Astrocyte (in vitro differentiated cells and primary cell): ENCODE data around the gene SELENOP. TPM values are rescaled to one million over a fixed set of nuclear protein-coding genes. Genes with fewer than 3 reads are reported as not detected.

Experiments used
- DNase-seq: peaks from one replicate; pipeline ENCODE4 v3.0.0-alpha.2; 2010; ENCODE audit warnings: low read depth
- FAIRE-seq: peaks from 2 replicates; lab custom pipeline; 2011; peaks lifted over from hg19 to GRCh38; lab: Jason Lieb, UNC
- H2AFZ ChIP-seq: 2 replicates; pipeline ENCODE4 v1.6.0; 2012; ENCODE audit warnings: low read depth, low read length, inconsistent platforms
- H3K27ac ChIP-seq: 2 replicates; pipeline ENCODE4 v1.5.1; 2011; ENCODE audit warnings: low read depth, low read length, inconsistent platforms
- H3K27me3 ChIP-seq: 2 replicates; pipeline ENCODE4 v1.6.0; 2011; ENCODE audit warnings: low read length, inconsistent platforms; ENCODE audit not compliant: insufficient read depth
- H3K36me3 ChIP-seq: 2 replicates; pipeline ENCODE4 v1.5.1; 2011; ENCODE audit warnings: low read length, inconsistent platforms; ENCODE audit not compliant: insufficient read depth
- H3K4me1 ChIP-seq: 2 replicates; pipeline ENCODE4 v1.5.1; 2011; ENCODE audit warnings: low read length, inconsistent platforms; ENCODE audit not compliant: insufficient read depth
- H3K4me2 ChIP-seq: 2 replicates; pipeline ENCODE4 v1.6.0; 2012; ENCODE audit warnings: low read length, inconsistent platforms
- H3K4me3 ChIP-seq: 2 replicates; pipeline ENCODE4 v1.5.1; 2011; ENCODE audit warnings: low read depth, mild to moderate bottlenecking, low read length, inconsistent platforms; ENCODE audit not compliant: insufficient read depth
- H3K79me2 ChIP-seq: 2 replicates; pipeline ENCODE4 v1.6.0; 2012; ENCODE audit warnings: mild to moderate bottlenecking, low read length, inconsistent platforms; ENCODE audit not compliant: insufficient read depth
- H3K9ac ChIP-seq: 2 replicates; pipeline ENCODE4 v1.6.0; 2012; ENCODE audit warnings: mild to moderate bottlenecking, low read length, inconsistent platforms
- H3K9me3 ChIP-seq: 2 replicates; pipeline ENCODE4 v1.5.1; 2012; ENCODE audit warnings: low read depth, mild to moderate bottlenecking, low read length, inconsistent platforms; ENCODE audit not compliant: insufficient read depth
- H4K20me1 ChIP-seq: 2 replicates; pipeline ENCODE4 v1.6.0; 2012; ENCODE audit warnings: low read length, inconsistent platforms; ENCODE audit not compliant: insufficient read depth
- H3K27ac Mint-ChIP-seq: one replicate; pipeline ENCODE4 v1.8.0; 2021; ENCODE audit warnings: mild to moderate bottlenecking, mixed read lengths; ENCODE audit not compliant: unreplicated experiment
- H3K27me3 Mint-ChIP-seq: one replicate; pipeline ENCODE4 v1.8.0; 2021; ENCODE audit warnings: low read depth, mixed read lengths; ENCODE audit not compliant: unreplicated experiment
- H3K36me3 Mint-ChIP-seq: one replicate; pipeline ENCODE4 v1.8.0; 2021; ENCODE audit warnings: low read depth, mixed read lengths; ENCODE audit not compliant: unreplicated experiment
- H3K4me1 Mint-ChIP-seq: one replicate; pipeline ENCODE4 v1.8.0; 2021; ENCODE audit warnings: low read depth, mixed read lengths; ENCODE audit not compliant: unreplicated experiment
- H3K4me3 Mint-ChIP-seq: one replicate; pipeline ENCODE4 v1.8.0; 2021; ENCODE audit warnings: mild to moderate bottlenecking, moderate library complexity, mixed read lengths; ENCODE audit not compliant: unreplicated experiment
- H3K9me3 Mint-ChIP-seq: one replicate; pipeline ENCODE4 v1.8.0; 2021; ENCODE audit warnings: mild to moderate bottlenecking, mixed read lengths; ENCODE audit not compliant: unreplicated experiment
- EZH2 ChIP-seq: IDR thresholded peaks from 2 replicates; pipeline ENCODE4 v1.6.1; 2012; ENCODE audit warnings: mild to moderate bottlenecking, low read length, inconsistent platforms; ENCODE audit not compliant: insufficient read depth
- total RNA-seq: library from RNA; stranded (reverse); gene quantifications from 2 replicates; pipeline ENCODE4 v1.2.1, GENCODE V29; 2021
- TF ChIP-seq, protein P1 (sequence below): IDR thresholded peaks from 2 replicates; pipeline ENCODE4 v1.5.1; 2011; ENCODE audit warnings: low read depth, mild to moderate bottlenecking, inconsistent platforms, low read length, moderate library complexity; ENCODE audit not compliant: insufficient read depth

The SELENOP gene
- total RNA-seq, 1 donor from 2014 or later = 11.6 TPM

GRCh38 chr5:42842921-42843641 lies 31.4 kb upstream of the SELENOP start:
- no peak overlapping the region for H3K27ac ChIP-seq
- no peak overlapping the region for H3K4me3 ChIP-seq
- FAIRE-seq (no peak), DNase-seq (no peak)
- H3K36me3 Mint-ChIP-seq = no peaks in the 10 kb centered on the region
- H3K9ac ChIP-seq = no peak overlapping the region
- no peak for TF ChIP-seq EZH2
- H3K27ac Mint-ChIP-seq = no peak overlapping the region
- no peaks in the 10 kb centered on the region for H3K36me3 ChIP-seq
- H3K4me3 Mint-ChIP-seq = no peak overlapping the region
- no peaks in the 10 kb centered on the region for H3K27me3 ChIP-seq
- H3K27me3 Mint-ChIP-seq = no peaks in the 10 kb centered on the region
- H2AFZ ChIP-seq = no peak overlapping the region
- H3K4me1 Mint-ChIP-seq = peaks cover 8% of the 10 kb centered on the region
- H3K4me2 ChIP-seq = no peak overlapping the region
- H3K79me2 ChIP-seq = no peaks in the 10 kb centered on the region
- H4K20me1 ChIP-seq = no peaks in the 10 kb centered on the region
- H3K9me3 ChIP-seq = no peaks in the 10 kb centered on the region
- H3K9me3 Mint-ChIP-seq = no peaks in the 10 kb centered on the region
- no peaks in the 10 kb centered on the region for H3K4me1 ChIP-seq

DNA sequence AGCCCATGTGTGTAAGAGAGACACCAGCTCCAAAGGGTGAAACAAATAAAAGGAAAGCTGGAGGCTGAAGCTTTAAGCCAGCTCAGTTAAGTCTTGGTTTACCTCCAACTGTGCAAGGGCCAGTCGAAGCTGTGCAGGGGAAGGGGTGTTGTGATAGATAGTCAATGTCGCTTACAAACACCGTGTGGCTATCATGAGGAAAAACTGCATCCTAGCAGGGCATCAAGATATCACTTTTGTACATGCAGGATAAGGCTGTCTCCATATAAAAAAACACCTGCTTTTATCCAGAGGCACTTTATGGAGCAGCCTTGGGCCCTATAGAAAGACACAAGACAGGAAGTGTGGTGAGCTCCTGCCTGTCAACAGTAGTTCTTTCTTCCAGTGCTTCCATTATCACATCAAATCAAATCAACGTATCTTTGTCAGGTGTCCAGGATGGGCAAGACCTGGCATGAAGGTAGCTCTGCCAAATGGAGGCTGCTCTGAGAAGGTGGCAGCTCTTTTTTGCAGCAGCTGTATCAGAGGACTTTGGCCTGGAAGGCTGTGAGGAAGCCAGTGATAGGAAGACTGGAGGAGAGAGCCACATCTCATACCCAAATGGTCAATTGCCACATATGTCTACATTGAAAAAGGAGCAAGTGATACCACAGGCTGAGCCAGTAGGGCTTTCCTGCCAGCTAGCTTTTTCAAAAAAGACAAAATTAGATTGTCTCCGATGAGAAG lies 29.3 kb upstream of the SELENOP start:
- DNase-seq (no peak), FAIRE-seq (no peak)
- Histone ChIP-seq H3K4me1 (no peaks in the 10 kb centered on the region), H2AFZ (no peak overlapping the region), H3K27ac (no peak overlapping the region), H3K4me3 (no peak overlapping the region), H3K4me2 (no peak overlapping the region), H4K20me1 (no peaks in the 10 kb centered on the region), H3K79me2 (no peaks in the 10 kb centered on the region), H3K9ac (no peak overlapping the region), H3K27me3 (no peaks in the 10 kb centered on the region), H3K36me3 (no peaks in the 10 kb centered on the region), H3K9me3 (no peaks in the 10 kb centered on the region)
- no peaks in the 10 kb centered on the region for H3K36me3 Mint-ChIP-seq
- H3K9me3 Mint-ChIP-seq = peaks cover 3% of the 10 kb centered on the region
- no peak overlapping the region for H3K27ac Mint-ChIP-seq
- no peak overlapping the region for H3K4me3 Mint-ChIP-seq
- TF ChIP-seq EZH2 = no peak
- TF ChIP-seq, protein P1, sequence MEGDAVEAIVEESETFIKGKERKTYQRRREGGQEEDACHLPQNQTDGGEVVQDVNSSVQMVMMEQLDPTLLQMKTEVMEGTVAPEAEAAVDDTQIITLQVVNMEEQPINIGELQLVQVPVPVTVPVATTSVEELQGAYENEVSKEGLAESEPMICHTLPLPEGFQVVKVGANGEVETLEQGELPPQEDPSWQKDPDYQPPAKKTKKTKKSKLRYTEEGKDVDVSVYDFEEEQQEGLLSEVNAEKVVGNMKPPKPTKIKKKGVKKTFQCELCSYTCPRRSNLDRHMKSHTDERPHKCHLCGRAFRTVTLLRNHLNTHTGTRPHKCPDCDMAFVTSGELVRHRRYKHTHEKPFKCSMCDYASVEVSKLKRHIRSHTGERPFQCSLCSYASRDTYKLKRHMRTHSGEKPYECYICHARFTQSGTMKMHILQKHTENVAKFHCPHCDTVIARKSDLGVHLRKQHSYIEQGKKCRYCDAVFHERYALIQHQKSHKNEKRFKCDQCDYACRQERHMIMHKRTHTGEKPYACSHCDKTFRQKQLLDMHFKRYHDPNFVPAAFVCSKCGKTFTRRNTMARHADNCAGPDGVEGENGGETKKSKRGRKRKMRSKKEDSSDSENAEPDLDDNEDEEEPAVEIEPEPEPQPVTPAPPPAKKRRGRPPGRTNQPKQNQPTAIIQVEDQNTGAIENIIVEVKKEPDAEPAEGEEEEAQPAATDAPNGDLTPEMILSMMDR = no peak
- no peaks in the 10 kb centered on the region for H3K27me3 Mint-ChIP-seq
- H3K4me1 Mint-ChIP-seq = peaks cover 8% of the 10 kb centered on the region

DNA sequence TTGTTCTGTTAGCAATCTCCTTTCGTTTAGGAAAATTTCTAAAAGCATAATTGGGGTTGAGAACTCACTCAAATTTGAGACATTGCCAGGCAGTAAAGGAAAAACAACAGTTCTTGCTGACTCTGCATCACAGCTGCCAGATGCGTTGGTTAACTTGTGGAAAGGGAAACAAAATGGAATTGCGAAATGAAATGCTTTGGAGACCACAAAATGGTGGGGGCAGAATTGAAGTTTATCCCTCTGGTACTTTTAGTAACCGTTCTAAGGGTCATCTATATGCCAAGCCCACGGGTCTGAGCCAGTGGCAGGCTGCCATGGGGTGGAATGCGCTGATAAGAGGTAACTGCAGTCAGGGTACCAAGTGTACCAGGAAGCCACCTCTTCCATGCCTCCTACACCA lies 28.6 kb upstream of the SELENOP start:
- H3K9me3 Mint-ChIP-seq = peaks cover 3% of the 10 kb centered on the region
- no peaks in the 10 kb centered on the region for H3K36me3 ChIP-seq
- H3K36me3 Mint-ChIP-seq = no peaks in the 10 kb centered on the region
- H3K4me2 ChIP-seq = no peak overlapping the region
- peak; percentile 81 for DNase-seq
- H3K27me3 ChIP-seq = no peaks in the 10 kb centered on the region
- no peak overlapping the region for H3K4me3 ChIP-seq
- no peak overlapping the region for H2AFZ ChIP-seq
- H3K27ac ChIP-seq = no peak overlapping the region
- no peaks in the 10 kb centered on the region for H4K20me1 ChIP-seq
- no peak overlapping the region for H3K4me3 Mint-ChIP-seq
- no peaks in the 10 kb centered on the region for H3K9me3 ChIP-seq
- no peak for TF ChIP-seq EZH2
- TF ChIP-seq, protein P1 = no peak
- H3K9ac ChIP-seq = no peak overlapping the region
- no peak overlapping the region for H3K27ac Mint-ChIP-seq
- H3K4me1 Mint-ChIP-seq = peaks cover 8% of the 10 kb centered on the region
- H3K4me1 ChIP-seq = no peaks in the 10 kb centered on the region
- H3K27me3 Mint-ChIP-seq = no peaks in the 10 kb centered on the region
- H3K79me2 ChIP-seq = no peaks in the 10 kb centered on the region
- no peak for FAIRE-seq
